HCT116 (cell line): Measurements from ENCODE around the gene DYNC1I1. TPM values are rescaled to one million over a fixed set of nuclear protein-coding genes. Genes with fewer than 3 reads are reported as not detected.

Experiments used
- ATAC-seq: fragments of 200-7000 bp; cut with Tn5 transposase; 2 replicates; pipeline ENCODE4 v1.9.1; 2020; ENCODE audit warnings: mild to moderate bottlenecking, moderate library complexity
- BruUV-seq: library from RNA; stranded (reverse); fragments of 400-500 nt; replicated peaks from 2 replicates; lab custom pipeline; 2021; lab: Mats Ljungman, UMichigan
- CTCF ChIA-PET: fragments of 300-600 bp; sonication (Branson Sonifier 250); formaldehyde crosslinking; loops from one replicate; lab custom pipeline; 2021; ENCODE audit warnings: antibody characterized with exemption; lab: Charles Lee
- POLR2A ChIA-PET: fragments of 300-600, 350-600 bp; sonication (Branson Sonifier 250); formaldehyde crosslinking; loops from one replicate; lab custom pipeline; 2021; ENCODE audit warnings: antibody characterized with exemption; lab: Charles Lee
- RAD21 ChIA-PET, 2 experiments: fragments of 300-600 bp; sonication (Branson Sonifier 250); formaldehyde crosslinking; loops; one replicate each; lab custom pipeline; 2023; ENCODE audit warnings: low total read pairs in 2 of 2; ENCODE audit not compliant: uncharacterized antibody in 2 of 2, unreplicated experiment in 2 of 2, low non-redundant PET in 1 of 2; lab: Charles Lee
- DNase-seq: peaks from one replicate; pipeline ENCODE4 v3.0.0-alpha.2; 2010; ENCODE audit warnings: low read depth, low spot score
- H2AFZ ChIP-seq: fragments of 200-600 bp; shearing (Covaris generic), sonication (generic); 2 replicates; pipeline ENCODE4 v1.6.1; 2017; ENCODE audit warnings: low read depth, mixed run types, mixed read lengths, antibody characterized with exemption, low read length; ENCODE audit not compliant: poor library complexity, severe bottlenecking
- H3K27ac ChIP-seq: 2 replicates; pipeline ENCODE4 v1.5.1; 2012; ENCODE audit warnings: low read depth, low read length
- H3K27me3 ChIP-seq: fragments of 200-600 bp; sonication (generic); 2 replicates; pipeline ENCODE4 v1.6.1; 2016; ENCODE audit warnings: mixed run types, low read length, mixed read lengths; ENCODE audit not compliant: insufficient read depth
- H3K36me3 ChIP-seq, 2 experiments: fragments of 200-500 bp in 1 of 2; fragments of 200-600 bp in 1 of 2; sonication (Bioruptor generic) in 1 of 2; sonication (generic) in 1 of 2; 2 replicates each; pipeline versions ENCODE4 v1.5.1 to v1.6.1; 2014 to 2016; ENCODE audit warnings: low read length in 2 of 2, inconsistent platforms in 1 of 2, mixed read lengths in 1 of 2, mixed run types in 1 of 2; ENCODE audit not compliant: insufficient read depth in 2 of 2, control insufficient read depth in 1 of 2
- H3K4me1 ChIP-seq, 2 experiments: fragments of 200-600 bp in 1 of 2; sonication (generic) in 1 of 2; 2 replicates each; pipeline versions ENCODE4 v1.5.1 to v1.6.1; 2012 to 2017; ENCODE audit warnings: low read length in 2 of 2, inconsistent platforms in 1 of 2, mild to moderate bottlenecking in 1 of 2, mixed read lengths in 1 of 2, mixed run types in 1 of 2, moderate library complexity in 1 of 2; ENCODE audit not compliant: insufficient read depth in 2 of 2, control insufficient read depth in 1 of 2
- H3K4me2 ChIP-seq: fragments of 200-600 bp; sonication (generic); 2 replicates; pipeline ENCODE4 v1.6.1; 2017; ENCODE audit warnings: mixed run types, low read length, mixed read lengths
- H3K4me3 ChIP-seq, 2 experiments: fragments of 200-600 bp in 1 of 2; sonication (generic) in 1 of 2; replicated peaks in 1 of 2; 2 replicates each; pipeline ENCODE4 v1.5.1; 2011 to 2016; ENCODE audit warnings: low read length in 2 of 2, control low read depth in 1 of 2, low read depth in 1 of 2, mild to moderate bottlenecking in 1 of 2, mixed read lengths in 1 of 2, mixed run types in 1 of 2
- H3K79me2 ChIP-seq: fragments of 200-600 bp; sonication (generic); 2 replicates; pipeline ENCODE4 v1.6.1; 2017; ENCODE audit warnings: mild to moderate bottlenecking, mixed run types, low read length, moderate library complexity, mixed read lengths; ENCODE audit not compliant: insufficient read depth
- H3K9ac ChIP-seq: fragments of 200-600 bp; sonication (generic); 2 replicates; pipeline ENCODE4 v1.6.1; 2016; ENCODE audit warnings: low read length, mixed read lengths
- H3K9me2 ChIP-seq: fragments of 200-600 bp; sonication (generic), shearing (Covaris generic); 2 replicates; pipeline ENCODE4 v1.6.1; 2017; ENCODE audit warnings: mixed run types, mild to moderate bottlenecking, moderate library complexity; ENCODE audit not compliant: insufficient read depth
- H3K9me3 ChIP-seq, 2 experiments: fragments of 200-500 bp in 1 of 2; fragments of 200-600 bp in 1 of 2; sonication (Bioruptor generic) in 1 of 2; sonication (generic) in 1 of 2; 2 replicates each; pipeline ENCODE4 v1.6.1; 2014 to 2017; ENCODE audit warnings: low read length in 2 of 2, mixed read lengths in 2 of 2, inconsistent platforms in 1 of 2, low read depth in 1 of 2, mild to moderate bottlenecking in 1 of 2, mixed run types in 1 of 2, moderate library complexity in 1 of 2; ENCODE audit not compliant: control insufficient read depth in 1 of 2, insufficient read depth in 1 of 2
- H4K20me1 ChIP-seq: fragments of 200-600 bp; sonication (generic), shearing (Covaris generic); 2 replicates; pipeline ENCODE4 v1.6.1; 2017; ENCODE audit warnings: mixed run types, mild to moderate bottlenecking, moderate library complexity; ENCODE audit not compliant: insufficient read depth
- CBX3 ChIP-seq: IDR thresholded peaks from 2 replicates; pipeline ENCODE4 v1.6.1; 2012; ENCODE audit warnings: low read depth
- CEBPB ChIP-seq: IDR thresholded peaks from 2 replicates; pipeline ENCODE4 v1.6.1; 2012; ENCODE audit warnings: low read depth
- FOSL1 ChIP-seq: IDR thresholded peaks from 2 replicates; pipeline ENCODE4 v1.6.1; 2012; ENCODE audit warnings: low read depth
- POLR2AphosphoS5 ChIP-seq: IDR thresholded peaks from 2 replicates; pipeline ENCODE4 v1.6.1; 2011; ENCODE audit warnings: mild to moderate bottlenecking, low read depth, low read length, moderate library complexity
- RAD21 ChIP-seq: IDR thresholded peaks from 2 replicates; pipeline ENCODE4 v1.6.1; 2012; ENCODE audit warnings: low read depth, mild to moderate bottlenecking
- SIN3A ChIP-seq: IDR thresholded peaks from 2 replicates; pipeline ENCODE4 v1.6.1; 2012; ENCODE audit warnings: low read depth
- SRF ChIP-seq: IDR thresholded peaks from 2 replicates; pipeline ENCODE4 v1.6.1; 2012; ENCODE audit warnings: low read depth
- TCF7L2 ChIP-seq: IDR thresholded peaks from 2 replicates; pipeline ENCODE4 v1.7.0; 2011; ENCODE audit warnings: borderline replicate concordance, inconsistent platforms; ENCODE audit not compliant: insufficient read depth, insufficient read length; ENCODE audit errors: extremely low read depth
- YY1 ChIP-seq: IDR thresholded peaks from 2 replicates; pipeline ENCODE4 v1.6.1; 2011; ENCODE audit warnings: low read length, low read depth, moderate library complexity, mild to moderate bottlenecking; ENCODE audit not compliant: insufficient replicate concordance; ENCODE audit errors: extremely low read depth
- ZFX ChIP-seq: fragments of 450-650 bp; IDR thresholded peaks from 2 replicates; pipeline ENCODE4 v1.6.1; 2017
- ZNF274 ChIP-seq: fragments of 200-500 bp; sonication (Bioruptor generic); IDR thresholded peaks from 2 replicates; pipeline ENCODE4 v1.6.1; 2014; ENCODE audit warnings: mild to moderate bottlenecking, low read depth, low read length, inconsistent platforms
- intact Hi-C: fragments of 100-400 bp; cut with micrococcal nuclease; formaldehyde crosslinking; loops from 2 replicates; pipeline ENCODE4 v1.10.0; 2022
- total RNA-seq: library from RNA; stranded (reverse); gene quantifications from one replicate; pipeline ENCODE4 v1.2.1, GENCODE V29; 2021; ENCODE audit not compliant: unreplicated experiment
- TF ChIP-seq, protein P1 (sequence below): IDR thresholded peaks from 2 replicates; pipeline ENCODE4 v1.6.1; 2012; ENCODE audit warnings: low read depth
- TF ChIP-seq, protein P2 (sequence below): IDR thresholded peaks from 2 replicates; pipeline ENCODE4 v1.6.1; 2012
- TF ChIP-seq, protein P3 (sequence below): IDR thresholded peaks from 2 replicates; pipeline ENCODE4 v1.6.1; 2011; ENCODE audit warnings: mild to moderate bottlenecking, low read length, moderate library complexity; ENCODE audit not compliant: insufficient replicate concordance; ENCODE audit errors: extremely low read depth
- TF ChIP-seq, protein P4 (sequence below): IDR thresholded peaks from 2 replicates; pipeline ENCODE4 v1.6.1; 2012

DYNC1I1 gene
- total RNA-seq, 1 experiment from 2014 or later = not detected

DNA sequence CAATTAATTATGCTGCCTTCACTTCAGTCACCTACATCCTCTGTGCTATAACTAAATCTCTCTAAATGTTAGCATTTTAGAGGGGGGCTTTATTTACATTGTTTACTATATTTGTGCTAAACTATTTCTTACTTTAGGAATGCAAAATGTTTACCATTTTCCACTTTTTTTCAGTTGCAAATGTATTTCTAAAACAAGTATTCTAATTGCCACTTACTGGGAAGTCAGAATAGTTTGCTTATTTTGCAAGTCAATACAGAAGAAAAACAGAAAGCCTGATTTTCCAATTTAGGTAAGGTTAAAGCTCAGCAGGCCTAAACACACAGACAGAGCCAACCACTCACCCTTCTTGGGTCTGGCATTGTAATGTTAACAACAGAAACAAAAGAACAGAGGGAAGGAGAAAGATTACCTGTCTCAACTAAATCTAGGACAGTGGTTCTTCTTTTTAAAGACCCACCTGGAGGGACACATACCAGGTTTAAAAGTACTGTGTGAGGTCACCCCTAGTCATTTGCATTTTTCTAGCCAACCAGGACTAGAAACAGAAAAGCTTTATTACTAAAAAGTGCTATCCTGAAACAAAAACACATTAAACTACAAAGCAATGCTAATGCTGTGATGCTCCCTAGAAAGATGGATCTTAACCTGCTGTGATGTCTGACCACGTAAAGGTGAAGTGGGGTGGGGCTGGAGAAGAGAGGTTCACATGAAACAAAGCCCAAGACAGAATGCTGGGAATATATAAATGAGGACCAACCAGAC lies 371.3 kb downstream of the DYNC1I1 start:
- CTCF ChIA-PET = no interaction called here
- Histone ChIP-seq H3K27ac (no peak overlapping the region), H2AFZ (no peak overlapping the region), H3K4me3 (no peak overlapping the region), H3K9me3 (no peaks in the 10 kb centered on the region), H3K9me2 (no peaks in the 10 kb centered on the region), H3K4me2 (no peak overlapping the region), H3K27me3 (no peaks in the 10 kb centered on the region), H3K79me2 (no peaks in the 10 kb centered on the region), H4K20me1 (no peaks in the 10 kb centered on the region), H3K36me3 (peaks cover 0 to 2% of the 10 kb centered on the region in 2 experiments; a peak in 1 of 4 replicates), H3K4me1 (no peaks in the 10 kb centered on the region), H3K9ac (no peak overlapping the region)
- ATAC-seq (no peak), DNase-seq (no peak)
- BruUV-seq = no TSS peak
- TF ChIP-seq, protein P1, sequence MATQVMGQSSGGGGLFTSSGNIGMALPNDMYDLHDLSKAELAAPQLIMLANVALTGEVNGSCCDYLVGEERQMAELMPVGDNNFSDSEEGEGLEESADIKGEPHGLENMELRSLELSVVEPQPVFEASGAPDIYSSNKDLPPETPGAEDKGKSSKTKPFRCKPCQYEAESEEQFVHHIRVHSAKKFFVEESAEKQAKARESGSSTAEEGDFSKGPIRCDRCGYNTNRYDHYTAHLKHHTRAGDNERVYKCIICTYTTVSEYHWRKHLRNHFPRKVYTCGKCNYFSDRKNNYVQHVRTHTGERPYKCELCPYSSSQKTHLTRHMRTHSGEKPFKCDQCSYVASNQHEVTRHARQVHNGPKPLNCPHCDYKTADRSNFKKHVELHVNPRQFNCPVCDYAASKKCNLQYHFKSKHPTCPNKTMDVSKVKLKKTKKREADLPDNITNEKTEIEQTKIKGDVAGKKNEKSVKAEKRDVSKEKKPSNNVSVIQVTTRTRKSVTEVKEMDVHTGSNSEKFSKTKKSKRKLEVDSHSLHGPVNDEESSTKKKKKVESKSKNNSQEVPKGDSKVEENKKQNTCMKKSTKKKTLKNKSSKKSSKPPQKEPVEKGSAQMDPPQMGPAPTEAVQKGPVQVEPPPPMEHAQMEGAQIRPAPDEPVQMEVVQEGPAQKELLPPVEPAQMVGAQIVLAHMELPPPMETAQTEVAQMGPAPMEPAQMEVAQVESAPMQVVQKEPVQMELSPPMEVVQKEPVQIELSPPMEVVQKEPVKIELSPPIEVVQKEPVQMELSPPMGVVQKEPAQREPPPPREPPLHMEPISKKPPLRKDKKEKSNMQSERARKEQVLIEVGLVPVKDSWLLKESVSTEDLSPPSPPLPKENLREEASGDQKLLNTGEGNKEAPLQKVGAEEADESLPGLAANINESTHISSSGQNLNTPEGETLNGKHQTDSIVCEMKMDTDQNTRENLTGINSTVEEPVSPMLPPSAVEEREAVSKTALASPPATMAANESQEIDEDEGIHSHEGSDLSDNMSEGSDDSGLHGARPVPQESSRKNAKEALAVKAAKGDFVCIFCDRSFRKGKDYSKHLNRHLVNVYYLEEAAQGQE = no peak
- intact Hi-C loops = no loop called here
- POLR2A ChIA-PET = no interaction called here
- RAD21 ChIA-PET = no interaction called here

DNA sequence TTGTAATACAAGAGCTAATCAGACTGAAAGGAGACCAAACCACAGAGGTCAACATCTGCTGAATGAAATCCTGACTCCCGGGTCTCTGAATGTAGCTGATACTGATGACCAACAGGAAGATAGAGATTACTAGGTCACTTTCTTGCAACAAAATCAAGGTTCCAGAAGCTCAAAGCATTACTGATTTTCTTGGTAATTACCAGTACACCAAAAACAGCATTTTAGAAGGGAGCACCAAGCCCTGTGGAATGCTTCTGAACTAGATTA lies 371.8 kb downstream of the DYNC1I1 start:
- Histone ChIP-seq H4K20me1 (no peaks in the 10 kb centered on the region), H2AFZ (no peak overlapping the region), H3K9me2 (no peaks in the 10 kb centered on the region), H3K79me2 (no peaks in the 10 kb centered on the region), H3K4me3 (no peak overlapping the region), H3K4me2 (no peak overlapping the region), H3K36me3 (peaks cover 0 to 2% of the 10 kb centered on the region in 2 experiments; a peak in 2 of 4 replicates), H3K27me3 (no peaks in the 10 kb centered on the region), H3K9me3 (no peaks in the 10 kb centered on the region), H3K9ac (no peak overlapping the region), H3K27ac (no peak overlapping the region), H3K4me1 (no peaks in the 10 kb centered on the region)
- BruUV-seq = no TSS peak
- DNase-seq (no peak), ATAC-seq (no peak)
- ChIA-PET RAD21 (no interaction called here), POLR2A (no interaction called here), CTCF (no interaction called here)
- intact Hi-C loops = no loop called here
- TF ChIP-seq CBX3 (no peak), TCF7L2 (no peak), RAD21 (no peak), CEBPB (no peak), FOSL1 (no peak), ZNF274 (no peak), SIN3A (no peak), SRF (no peak), ZFX (no peak), YY1 (no peak), POLR2AphosphoS5 (no peak)
- TF ChIP-seq, protein P2, sequence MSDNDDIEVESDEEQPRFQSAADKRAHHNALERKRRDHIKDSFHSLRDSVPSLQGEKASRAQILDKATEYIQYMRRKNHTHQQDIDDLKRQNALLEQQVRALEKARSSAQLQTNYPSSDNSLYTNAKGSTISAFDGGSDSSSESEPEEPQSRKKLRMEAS = no peak
- TF ChIP-seq, protein P3, sequence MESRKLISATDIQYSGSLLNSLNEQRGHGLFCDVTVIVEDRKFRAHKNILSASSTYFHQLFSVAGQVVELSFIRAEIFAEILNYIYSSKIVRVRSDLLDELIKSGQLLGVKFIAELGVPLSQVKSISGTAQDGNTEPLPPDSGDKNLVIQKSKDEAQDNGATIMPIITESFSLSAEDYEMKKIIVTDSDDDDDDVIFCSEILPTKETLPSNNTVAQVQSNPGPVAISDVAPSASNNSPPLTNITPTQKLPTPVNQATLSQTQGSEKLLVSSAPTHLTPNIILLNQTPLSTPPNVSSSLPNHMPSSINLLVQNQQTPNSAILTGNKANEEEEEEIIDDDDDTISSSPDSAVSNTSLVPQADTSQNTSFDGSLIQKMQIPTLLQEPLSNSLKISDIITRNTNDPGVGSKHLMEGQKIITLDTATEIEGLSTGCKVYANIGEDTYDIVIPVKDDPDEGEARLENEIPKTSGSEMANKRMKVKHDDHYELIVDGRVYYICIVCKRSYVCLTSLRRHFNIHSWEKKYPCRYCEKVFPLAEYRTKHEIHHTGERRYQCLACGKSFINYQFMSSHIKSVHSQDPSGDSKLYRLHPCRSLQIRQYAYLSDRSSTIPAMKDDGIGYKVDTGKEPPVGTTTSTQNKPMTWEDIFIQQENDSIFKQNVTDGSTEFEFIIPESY = no peak
- TF ChIP-seq, protein P4, sequence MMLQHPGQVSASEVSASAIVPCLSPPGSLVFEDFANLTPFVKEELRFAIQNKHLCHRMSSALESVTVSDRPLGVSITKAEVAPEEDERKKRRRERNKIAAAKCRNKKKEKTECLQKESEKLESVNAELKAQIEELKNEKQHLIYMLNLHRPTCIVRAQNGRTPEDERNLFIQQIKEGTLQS = no peak
